ENCODE measurements around the gene ADIPOR2.

The ADIPOR2 gene

GRCh38 chr12:1665366-1665765 is 25.5 kb upstream of the ADIPOR2 start:
- no peak for TF ChIP-seq REST (IDR thresholded peaks at IDR 0.05; ENCODE audit: insufficient read depth in 1 of 2, low read depth in 2 of 2, low read length in 2 of 2)
- no peak for TF ChIP-seq POLR2AphosphoS5 (IDR thresholded peaks at IDR 0.05; ENCODE audit: low read depth, low read length)
- no peak for TF ChIP-seq TAF1 (IDR thresholded peaks at IDR 0.05; ENCODE audit: borderline replicate concordance, insufficient read depth, low read length)
- TF ChIP-seq SIN3A (IDR thresholded peaks at IDR 0.05; ENCODE audit: borderline replicate concordance, insufficient read depth, low read length) = no peak
- TF ChIP-seq FOXP2 (optimal IDR thresholded peaks at IDR 0.05; ENCODE audit: borderline replicate concordance, extremely low read depth, extremely low read length, insufficient read depth) = no peak

GRCh38 chr12:1666215-1666614 is 24.7 kb upstream of the ADIPOR2 start:
- no peak for TF ChIP-seq TAF1 (IDR thresholded peaks at IDR 0.05; ENCODE audit: borderline replicate concordance, insufficient read depth, low read length)
- TF ChIP-seq FOXP2 (optimal IDR thresholded peaks at IDR 0.05; ENCODE audit: borderline replicate concordance, extremely low read depth, extremely low read length, insufficient read depth) = no peak
- no peak for TF ChIP-seq REST (IDR thresholded peaks at IDR 0.05; ENCODE audit: insufficient read depth in 1 of 2, low read depth in 2 of 2, low read length in 2 of 2)
- TF ChIP-seq SIN3A (IDR thresholded peaks at IDR 0.05; ENCODE audit: borderline replicate concordance, insufficient read depth, low read length) = no peak
- no peak for TF ChIP-seq POLR2AphosphoS5 (IDR thresholded peaks at IDR 0.05; ENCODE audit: low read depth, low read length)

GRCh38 chr12:1666685-1667162 is 24.1 kb upstream of the ADIPOR2 start:
- no peak for TF ChIP-seq REST (IDR thresholded peaks at IDR 0.05; ENCODE audit: insufficient read depth in 1 of 2, low read depth in 2 of 2, low read length in 2 of 2)
- no peak for TF ChIP-seq SIN3A (IDR thresholded peaks at IDR 0.05; ENCODE audit: borderline replicate concordance, insufficient read depth, low read length)
- no peak for TF ChIP-seq POLR2AphosphoS5 (IDR thresholded peaks at IDR 0.05; ENCODE audit: low read depth, low read length)
- TF ChIP-seq TAF1 (IDR thresholded peaks at IDR 0.05; ENCODE audit: borderline replicate concordance, insufficient read depth, low read length) = no peak
- no peak for TF ChIP-seq FOXP2 (optimal IDR thresholded peaks at IDR 0.05; ENCODE audit: borderline replicate concordance, extremely low read depth, extremely low read length, insufficient read depth)

- TF ChIP-seq REST (IDR thresholded peaks at IDR 0.05; ENCODE audit: insufficient read depth in 1 of 2, low read depth in 2 of 2, low read length in 2 of 2) (no peak), FOXP2 (optimal IDR thresholded peaks at IDR 0.05; ENCODE audit: borderline replicate concordance, extremely low read depth, extremely low read length, insufficient read depth) (no peak), SIN3A (IDR thresholded peaks at IDR 0.05; ENCODE audit: borderline replicate concordance, insufficient read depth, low read length) (no peak), TAF1 (IDR thresholded peaks at IDR 0.05; ENCODE audit: borderline replicate concordance, insufficient read depth, low read length) (no peak), POLR2AphosphoS5 (IDR thresholded peaks at IDR 0.05; ENCODE audit: low read depth, low read length) (no peak)
Measured at GRCh38 chr12:1668833-1669543, 21.9 kb upstream of the ADIPOR2 start.

Data from PFSK-1 (cell line).